Trophoblast cell (in vitro differentiated cells and primary cell): ENCODE measurements around the gene ASB11.

Experiments used
- DNase-seq, 2 donors: peaks; one replicate each; pipeline ENCODE4 v3.0.0-alpha.2; 2016
- H2AFZ ChIP-seq: 2 replicates; pipeline ENCODE4 v1.6.1; 2013; ENCODE audit warnings: low read length, moderate library complexity, mild to moderate bottlenecking; ENCODE audit not compliant: insufficient read depth, poor library complexity
- H2AK5ac ChIP-seq: 2 replicates; pipeline ENCODE4 v1.6.1; 2013; ENCODE audit warnings: mild to moderate bottlenecking, low read length
- H2BK120ac ChIP-seq: 2 replicates; pipeline ENCODE4 v1.6.1; 2013; ENCODE audit warnings: low read length, mild to moderate bottlenecking, moderate library complexity; ENCODE audit not compliant: insufficient read depth, poor library complexity
- H2BK12ac ChIP-seq: 2 replicates; pipeline ENCODE4 v1.6.1; 2013; ENCODE audit warnings: mild to moderate bottlenecking, low read length, moderate library complexity
- H2BK5ac ChIP-seq: 2 replicates; pipeline ENCODE4 v1.6.1; 2013; ENCODE audit warnings: low read length, low read depth, moderate library complexity, mild to moderate bottlenecking; ENCODE audit not compliant: poor library complexity
- H3K14ac ChIP-seq: 2 replicates; pipeline ENCODE4 v1.6.1; 2013; ENCODE audit warnings: mild to moderate bottlenecking, low read length
- H3K18ac ChIP-seq: 2 replicates; pipeline ENCODE4 v1.6.1; 2013; ENCODE audit warnings: mild to moderate bottlenecking, low read length
- H3K23ac ChIP-seq: 2 replicates; pipeline ENCODE4 v1.6.1; 2013; ENCODE audit warnings: low read length
- H3K27ac ChIP-seq: 2 replicates; pipeline ENCODE4 v1.5.1; 2013; ENCODE audit warnings: low read depth, mild to moderate bottlenecking, inconsistent platforms, low read length, moderate library complexity
- H3K27me3 ChIP-seq: 2 replicates; pipeline ENCODE4 v1.6.1; 2013; ENCODE audit warnings: inconsistent platforms, mild to moderate bottlenecking, low read length, moderate library complexity; ENCODE audit not compliant: insufficient read depth
- H3K36me3 ChIP-seq, 2 experiments: 1 replicate in 1 of 2; 2 replicates in 1 of 2; pipeline ENCODE4 v1.6.1; 2013; ENCODE audit warnings: low read length in 2 of 2, mild to moderate bottlenecking in 2 of 2, moderate library complexity in 1 of 2; ENCODE audit not compliant: insufficient read depth in 2 of 2, control insufficient read depth in 1 of 2
- H3K4ac ChIP-seq: 2 replicates; pipeline ENCODE4 v1.6.1; 2013; ENCODE audit warnings: low read depth, mild to moderate bottlenecking, low read length, moderate library complexity
- H3K4me1 ChIP-seq, 2 experiments: 1 replicate in 1 of 2; 2 replicates in 1 of 2; pipeline ENCODE4 v1.6.1; 2013; ENCODE audit warnings: low read length in 2 of 2, mild to moderate bottlenecking in 2 of 2, moderate library complexity in 1 of 2; ENCODE audit not compliant: insufficient read depth in 2 of 2, control insufficient read depth in 1 of 2
- H3K4me2 ChIP-seq: 2 replicates; pipeline ENCODE4 v1.6.1; 2013; ENCODE audit warnings: inconsistent platforms, mild to moderate bottlenecking, low read length, moderate library complexity
- H3K4me3 ChIP-seq: 2 replicates; pipeline ENCODE4 v1.5.1; 2013; ENCODE audit warnings: mild to moderate bottlenecking, low read depth, low read length, inconsistent platforms
- H3K79me1 ChIP-seq: one replicate; pipeline ENCODE4 v1.6.1; 2013; ENCODE audit warnings: low read length
- H3K79me2 ChIP-seq: 2 replicates; pipeline ENCODE4 v1.6.1; 2013; ENCODE audit warnings: low read length, mild to moderate bottlenecking; ENCODE audit not compliant: control insufficient read depth, insufficient read depth, poor library complexity
- H3K9ac ChIP-seq: 2 replicates; pipeline ENCODE4 v1.6.1; 2013; ENCODE audit warnings: mild to moderate bottlenecking, low read length
- H3K9me3 ChIP-seq: 2 replicates; pipeline ENCODE4 v1.6.1; 2013; ENCODE audit warnings: low read depth, mild to moderate bottlenecking, control low read depth, inconsistent platforms, low read length; ENCODE audit not compliant: insufficient read depth
- H4K12ac ChIP-seq: 2 replicates; pipeline ENCODE4 v1.6.1; 2013; ENCODE audit warnings: low read depth, mild to moderate bottlenecking, low read length, moderate library complexity
- H4K8ac ChIP-seq: 2 replicates; pipeline ENCODE4 v1.6.1; 2013; ENCODE audit warnings: low read depth, mild to moderate bottlenecking, low read length, moderate library complexity
- H4K91ac ChIP-seq: one replicate; pipeline ENCODE4 v1.6.1; 2013; ENCODE audit warnings: low read depth, mild to moderate bottlenecking, low read length, moderate library complexity
- WGBS: extraction: QIAGEN DNeasy Blood & Tissue Kit; methylation state at CpG from one replicate; pipeline ENCODE4 v1.1.7; 2013; ENCODE audit warnings: missing lambda C conversion rate; ENCODE audit not compliant: insufficient read length, insufficient coverage; ENCODE audit errors: extremely low coverage; 5-methylcytosine and 5-hydroxymethylcytosine counted together

The ASB11 gene

DNA sequence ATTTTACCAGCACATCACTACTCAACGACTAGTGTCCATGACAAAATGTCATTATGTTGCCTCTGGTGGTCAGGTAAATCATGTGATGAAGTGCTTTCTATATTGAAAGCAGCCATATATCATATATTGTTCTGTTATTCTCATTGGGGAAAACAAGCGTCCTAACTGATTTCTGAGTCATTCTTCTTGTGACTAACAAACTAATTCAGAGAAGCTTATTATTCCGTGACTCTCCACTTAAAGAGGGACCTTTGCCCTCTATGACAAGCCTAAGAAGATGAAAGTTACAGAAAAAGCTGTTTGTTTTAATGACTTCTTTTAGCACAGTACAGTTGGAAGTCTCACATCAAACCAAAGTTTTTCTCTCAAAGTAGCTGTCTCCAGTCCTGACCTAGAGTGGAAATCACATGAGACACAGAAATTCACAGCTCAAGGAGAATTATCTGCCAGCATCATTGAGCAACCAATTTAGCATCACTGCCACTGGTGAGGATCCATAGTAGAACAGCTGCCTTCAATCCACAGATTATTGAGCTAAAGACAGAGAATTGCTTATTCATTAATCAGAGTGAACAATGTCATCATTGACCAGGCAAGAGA, 81.9 kb downstream of the ASB11 start:
- Histone ChIP-seq H4K8ac (no peak overlapping the region), H2AK5ac (no peak overlapping the region), H4K12ac (no peak overlapping the region), H4K91ac (no peak overlapping the region), H3K4me3 (no peak overlapping the region), H3K4me1 (no peaks in the 10 kb centered on the region), H3K9ac (no peak overlapping the region), H3K27ac (no peak overlapping the region), H3K9me3 (no peaks in the 10 kb centered on the region), H2BK12ac (no peak overlapping the region), H2AFZ (no peak overlapping the region), H3K79me1 (no peaks in the 10 kb centered on the region), H3K14ac (no peak overlapping the region), H3K36me3 (no peaks in the 10 kb centered on the region), H3K18ac (no peak overlapping the region), H2BK5ac (no peak overlapping the region), H3K79me2 (no peaks in the 10 kb centered on the region), H3K4ac (no peak overlapping the region), H2BK120ac (no peak overlapping the region), H3K4me2 (no peak overlapping the region), H3K23ac (no peak overlapping the region), H3K27me3 (no peaks in the 10 kb centered on the region)
- WGBS = no CpG with 5 or more reads among the region's 3 CpGs
- no peak for DNase-seq
